Psoas muscle (tissue), 8 donors: Measurements from ENCODE around the gene PREX1. TPM values are rescaled to one million over a fixed set of nuclear protein-coding genes. Genes with fewer than 3 reads are reported as not detected.

ENCODE experiments used
- ATAC-seq, 4 donors: fragments of 200-7000 bp; cut with Tn5 transposase; one replicate each; pipeline ENCODE4 v1.9.1; 2020; ENCODE audit warnings: moderate library complexity in 3 of 4, mild to moderate bottlenecking in 2 of 4
- DNase-seq, 2 donors: peaks; one replicate each; pipeline ENCODE4 v3.0.0-alpha.2; 2020
- H3K27ac ChIP-seq: fragments of 200-600 bp; one replicate; pipeline ENCODE4 v1.8.0; 2022
- H3K27me3 ChIP-seq, 3 donors: fragments of 200-600 bp in 1 of 3; one replicate each; pipeline versions ENCODE4 v1.6.1 to v1.8.0; 2013 to 2022; ENCODE audit warnings: low read length in 2 of 3, mild to moderate bottlenecking in 2 of 3, moderate library complexity in 1 of 3; ENCODE audit not compliant: insufficient read depth in 3 of 3
- H3K36me3 ChIP-seq, 2 donors: fragments of 200-600 bp in 1 of 2; one replicate each; pipeline versions ENCODE4 v1.6.1 to v1.8.0; 2013 to 2022; ENCODE audit warnings: low read depth in 1 of 2, mild to moderate bottlenecking in 1 of 2, moderate library complexity in 1 of 2; ENCODE audit not compliant: insufficient read depth in 1 of 2
- H3K4me1 ChIP-seq: fragments of 200-600 bp; one replicate; pipeline ENCODE4 v1.8.0; 2022
- H3K4me3 ChIP-seq: fragments of 200-600 bp; one replicate; pipeline ENCODE4 v1.8.0; 2022; ENCODE audit warnings: mild to moderate bottlenecking
- H3K9me3 ChIP-seq: fragments of 200-600 bp; one replicate; pipeline ENCODE4 v1.8.0; 2022
- WGBS, 3 donors: extraction: QIAGEN DNeasy Blood & Tissue Kit; methylation state at CpG; one replicate each; pipeline versions ENCODE4 v1.1.6 to v1.1.7; 2013; 5-methylcytosine and 5-hydroxymethylcytosine counted together
- intact Hi-C, 2 donors: fragments of 100-400 bp; cut with DNase I; formaldehyde crosslinking; loops; one replicate each; pipeline versions ENCODE4 v1.11.0 to v1.14.2; 2022
- polyA plus RNA-seq, 3 donors: library from polyadenylated mRNA; stranded (reverse); fragments of 200-250 nt; gene quantifications; one replicate each; pipeline ENCODE4 v1.2.3, GENCODE V29; 2013
- total RNA-seq, 4 donors: library from RNA; stranded (reverse); fragmentation: NEBNext Ultra II Directional in 2 of 4; extraction: Animal tissue kit (Norgen Biotek cat#: 25700) in 2 of 4; gene quantifications; one replicate each; pipeline versions ENCODE4 v1.2.1 to v1.2.4, GENCODE V29; 2021 to 2023
- TF ChIP-seq, protein P1 (sequence below): fragments of 200-600 bp; IDR thresholded peaks from one replicate; pipeline ENCODE4 v1.8.0; 2022; ENCODE audit warnings: antibody characterized with exemption
- donor health status: healthy with polysubstance abuse.
- donor health status: DM: no; HTN: no; CAD: no; lungs with moderate emphysema.
- donor health status: Bipolar disorder and iron deficiency.
- donor health status: healthy.
- donor health status: DM: yes; HTN: yes; CAD: no.
- donor health status: DM: no; HTN: no; CAD: no.
- donor health status: DM: no; HTN: no; CAD: no.
- donor health status: DM: yes; HTN: yes; CAD: no.

The PREX1 gene
- total and polyA plus RNA-seq, 7 donors, result 2.5 to 8.3 (median 5.3) TPM

DNA sequence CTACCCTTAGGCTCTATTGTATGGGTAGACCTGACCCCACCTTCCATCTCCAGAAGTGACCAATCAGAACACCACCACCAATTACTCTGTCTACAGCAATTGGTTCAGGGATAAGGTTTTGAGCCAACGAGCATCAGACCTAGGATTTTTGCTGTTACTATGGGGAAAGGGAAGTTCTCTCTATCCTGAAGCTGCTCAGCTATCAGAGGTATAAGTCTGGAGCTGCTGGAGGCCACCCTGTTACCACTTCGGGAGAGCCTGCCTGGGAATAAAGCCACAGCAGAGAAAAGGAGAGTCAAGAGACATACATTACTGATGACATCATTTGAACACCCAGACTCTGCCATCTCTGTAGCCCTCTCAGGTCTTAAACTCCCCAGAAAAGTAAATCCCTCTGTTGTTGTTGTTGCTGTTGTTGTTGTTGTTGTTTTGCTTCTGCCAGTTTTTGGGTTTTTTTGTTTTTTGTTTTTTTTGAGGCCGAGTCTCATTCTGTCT lies 94.5 kb downstream of the PREX1 start:
- DNase-seq, result no peak
- Histone ChIP-seq H3K27me3 (peaks cover 0 to 2% (median 0%) of the 10 kb centered on the region in 3 donors), H3K27ac (no peak overlapping the region), H3K4me3 (no peak overlapping the region), H3K9me3 (no peaks in the 10 kb centered on the region), H3K36me3 (no peaks in the 10 kb centered on the region), H3K4me1 (peaks cover 5% of the 10 kb centered on the region)
- ATAC-seq, result no peak
- 78 to 84% (median 82%) methylated on average over 3 of the region's 3 CpGs for WGBS, 3 donors
- TF ChIP-seq, protein P1, sequence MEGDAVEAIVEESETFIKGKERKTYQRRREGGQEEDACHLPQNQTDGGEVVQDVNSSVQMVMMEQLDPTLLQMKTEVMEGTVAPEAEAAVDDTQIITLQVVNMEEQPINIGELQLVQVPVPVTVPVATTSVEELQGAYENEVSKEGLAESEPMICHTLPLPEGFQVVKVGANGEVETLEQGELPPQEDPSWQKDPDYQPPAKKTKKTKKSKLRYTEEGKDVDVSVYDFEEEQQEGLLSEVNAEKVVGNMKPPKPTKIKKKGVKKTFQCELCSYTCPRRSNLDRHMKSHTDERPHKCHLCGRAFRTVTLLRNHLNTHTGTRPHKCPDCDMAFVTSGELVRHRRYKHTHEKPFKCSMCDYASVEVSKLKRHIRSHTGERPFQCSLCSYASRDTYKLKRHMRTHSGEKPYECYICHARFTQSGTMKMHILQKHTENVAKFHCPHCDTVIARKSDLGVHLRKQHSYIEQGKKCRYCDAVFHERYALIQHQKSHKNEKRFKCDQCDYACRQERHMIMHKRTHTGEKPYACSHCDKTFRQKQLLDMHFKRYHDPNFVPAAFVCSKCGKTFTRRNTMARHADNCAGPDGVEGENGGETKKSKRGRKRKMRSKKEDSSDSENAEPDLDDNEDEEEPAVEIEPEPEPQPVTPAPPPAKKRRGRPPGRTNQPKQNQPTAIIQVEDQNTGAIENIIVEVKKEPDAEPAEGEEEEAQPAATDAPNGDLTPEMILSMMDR, result no peak
- intact Hi-C loops, result no loop called here

DNA sequence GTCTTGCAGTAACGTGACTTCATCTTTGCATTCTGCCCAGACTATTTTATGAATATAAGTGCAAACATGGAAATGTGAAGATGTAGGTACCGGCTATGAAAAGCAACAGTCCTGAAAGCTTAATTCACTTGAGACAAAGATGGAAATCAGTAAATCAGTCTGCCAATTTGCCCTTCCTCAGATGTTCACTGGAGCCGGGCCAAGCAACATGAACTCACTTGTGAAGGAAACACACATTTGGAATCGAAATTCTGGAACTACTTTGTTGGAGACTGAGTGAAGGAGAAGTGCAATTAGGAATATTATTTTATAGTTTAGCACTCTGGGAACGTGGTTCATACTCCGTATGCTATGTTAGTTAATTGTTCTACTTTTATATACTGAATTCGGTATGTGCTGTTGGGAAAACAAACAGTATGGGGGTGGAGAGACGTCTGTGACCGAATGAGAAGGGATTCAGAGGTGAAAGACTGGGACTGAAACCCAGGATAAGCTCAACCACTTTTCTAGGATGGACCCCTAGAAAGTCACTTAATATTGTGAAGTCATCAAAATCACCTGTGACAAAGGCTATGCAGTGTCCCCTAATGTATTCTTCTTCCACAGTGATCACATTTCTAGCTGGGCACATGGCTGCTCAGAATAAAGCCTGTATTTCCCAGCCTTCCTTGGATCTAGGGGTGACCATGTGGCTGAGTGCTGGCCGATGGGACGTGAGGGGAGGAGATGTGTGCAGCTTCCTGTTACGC lies 95.5 kb downstream of the PREX1 start:
- TF ChIP-seq, protein P1, result no peak
- Histone ChIP-seq H3K27ac (no peak overlapping the region), H3K4me3 (no peak overlapping the region), H3K27me3 (peaks cover 0 to 2% (median 0%) of the 10 kb centered on the region in 3 donors), H3K4me1 (no peaks in the 10 kb centered on the region), H3K9me3 (no peaks in the 10 kb centered on the region), H3K36me3 (no peaks in the 10 kb centered on the region)
- no peak for DNase-seq
- intact Hi-C loops, result no loop called here
- no peak for ATAC-seq
- 46 to 55% (median 48%) methylated on average over 12 of the region's 12 CpGs for WGBS, 3 donors

DNA sequence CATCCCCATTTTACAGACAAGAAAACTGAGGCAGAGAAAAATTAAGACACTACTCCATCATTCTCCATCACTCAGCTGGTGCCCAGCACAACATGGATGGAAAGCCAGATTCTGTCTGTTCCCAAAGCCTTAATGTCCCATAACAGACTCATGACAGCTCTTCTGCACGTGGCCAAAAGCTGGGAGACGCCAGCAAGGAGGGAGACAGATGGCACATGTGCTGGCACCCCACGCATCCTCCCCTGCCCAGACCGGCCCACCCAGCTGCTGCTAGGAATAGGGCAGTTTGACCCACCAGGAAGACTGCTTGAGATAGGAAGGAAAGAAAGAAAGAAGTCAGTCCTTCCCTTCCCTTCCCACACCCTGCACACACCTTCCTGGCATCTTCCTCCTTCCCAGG lies 96.3 kb downstream of the PREX1 start:
- Histone ChIP-seq H3K27me3 (peaks cover 0 to 2% (median 0%) of the 10 kb centered on the region in 3 donors), H3K4me1 (no peaks in the 10 kb centered on the region), H3K4me3 (no peak overlapping the region), H3K36me3 (no peaks in the 10 kb centered on the region), H3K27ac (no peak overlapping the region), H3K9me3 (no peaks in the 10 kb centered on the region)
- ATAC-seq (no peak), DNase-seq (no peak)
- TF ChIP-seq, protein P1, result no peak
- intact Hi-C loops, result no loop called here
- 68 to 80% (median 72%) methylated on average over 4 of the region's 4 CpGs for WGBS, 3 donors

DNA sequence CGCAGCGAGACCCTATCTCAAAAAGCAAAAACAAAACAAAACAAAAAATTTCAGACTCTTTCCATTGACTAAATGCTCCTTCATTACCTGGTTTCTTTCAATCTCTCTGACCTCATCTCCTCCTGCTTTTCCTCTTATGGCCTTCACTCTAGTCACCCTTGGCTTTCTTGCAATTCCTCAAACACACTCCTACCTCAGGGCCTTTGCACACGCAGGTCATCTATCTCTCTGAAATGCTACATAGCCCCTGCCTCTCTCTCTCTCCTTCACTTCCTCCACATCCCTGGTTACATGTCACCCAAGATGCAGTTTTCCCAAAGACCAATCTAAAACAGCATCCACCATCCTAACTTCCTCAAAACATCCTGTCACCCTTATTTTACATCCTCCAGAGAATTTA lies 96.8 kb downstream of the PREX1 start:
- Histone ChIP-seq H3K4me3 (no peak overlapping the region), H3K27me3 (peaks cover 0 to 2% (median 0%) of the 10 kb centered on the region in 3 donors), H3K9me3 (no peaks in the 10 kb centered on the region), H3K27ac (no peak overlapping the region), H3K36me3 (no peaks in the 10 kb centered on the region), H3K4me1 (no peaks in the 10 kb centered on the region)
- DNase-seq, result no peak
- TF ChIP-seq, protein P1, result no peak
- ATAC-seq, result no peak
- intact Hi-C loops, result no loop called here
- WGBS, 3 donors, result 98 to 100% (median 100%) methylated on average over 3 of the region's 3 CpGs
